Measurements from ENCODE around the gene CD209.
"Not testable (repeated sequence)": the region's sequence is repeated elsewhere in the genome, so short reads cannot be mapped to it uniquely, and the experiment has no call there.

CD209 gene

DNA sequence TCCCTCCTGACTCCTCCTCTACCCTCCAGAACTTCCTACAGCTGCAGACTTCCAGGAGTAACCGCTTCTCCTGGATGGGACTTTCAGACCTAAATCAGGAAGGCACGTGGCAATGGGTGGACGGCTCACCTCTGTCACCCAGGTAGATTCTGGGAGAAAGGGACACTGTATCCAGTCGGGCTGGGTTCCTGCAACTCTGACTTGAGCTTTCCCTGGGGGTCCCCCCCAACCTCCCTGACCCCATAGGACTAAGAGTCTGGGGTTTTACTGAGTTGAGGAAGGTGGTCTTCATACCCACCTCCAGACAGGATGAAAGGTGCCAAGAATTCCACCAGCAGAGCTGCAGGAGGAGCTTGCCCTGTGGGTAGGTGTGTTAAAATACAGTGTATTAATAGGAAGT lies 20.2 kb upstream of the CD209 start:
- no peak for DNase-seq

DNA sequence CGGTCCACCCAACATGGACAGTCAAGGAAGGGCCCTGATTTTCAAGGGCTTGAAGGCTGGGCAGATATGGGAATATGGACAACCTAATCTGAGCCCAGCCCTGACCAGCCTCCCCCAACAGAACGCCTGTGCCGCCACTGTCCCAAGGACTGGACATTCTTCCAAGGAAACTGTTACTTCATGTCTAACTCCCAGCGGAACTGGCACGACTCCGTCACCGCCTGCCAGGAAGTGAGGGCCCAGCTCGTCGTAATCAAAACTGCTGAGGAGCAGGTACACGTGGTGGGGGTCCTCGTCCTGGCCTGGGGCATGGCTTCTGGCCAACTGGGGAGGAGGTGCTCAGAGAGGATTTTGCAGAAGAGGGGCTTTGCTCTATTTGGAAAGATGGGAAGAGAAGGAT lies 19.2 kb upstream of the CD209 start:
- no peak for DNase-seq

DNA sequence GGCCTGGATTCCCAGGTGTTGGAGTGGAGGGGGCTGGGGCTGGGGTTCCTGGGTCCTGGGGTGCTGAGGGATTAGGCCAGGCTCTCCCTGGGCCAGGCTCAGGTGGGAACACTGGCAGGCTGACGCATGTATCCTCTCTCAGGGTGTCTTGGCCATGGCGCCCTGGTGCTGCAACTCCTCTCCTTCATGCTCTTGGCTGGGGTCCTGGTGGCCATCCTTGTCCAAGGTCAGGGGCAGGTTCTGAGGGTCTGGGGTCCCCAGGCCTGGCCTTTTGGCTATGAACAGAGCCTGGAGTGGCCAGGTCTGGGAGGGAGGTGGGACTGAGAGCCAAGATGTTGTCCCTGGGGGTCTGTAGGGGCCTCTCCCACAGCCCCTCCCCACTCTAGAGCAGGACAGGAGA lies 17.7 kb upstream of the CD209 start:
- not testable (repeated sequence) for DNase-seq

DNA sequence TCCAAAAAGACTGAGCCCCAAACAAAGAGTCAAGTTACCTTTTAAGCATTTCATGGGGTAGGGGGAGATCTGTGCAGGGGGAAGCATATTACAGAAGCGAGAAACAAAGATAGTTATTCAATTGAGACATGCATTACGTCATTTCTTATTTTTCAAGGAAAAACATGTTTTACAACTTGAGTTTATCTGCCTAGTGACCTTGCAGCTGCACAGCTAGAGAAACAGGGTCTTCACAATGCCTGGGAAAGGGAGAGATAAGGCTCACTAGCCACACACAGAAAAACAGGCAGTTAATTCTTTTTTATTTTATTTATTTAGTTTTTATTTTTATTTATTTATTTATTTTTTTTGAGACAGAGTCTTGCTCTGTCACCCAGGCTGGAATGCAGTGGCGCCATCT lies 16.8 kb upstream of the CD209 start:
- DNase-seq: not testable (repeated sequence)

DNA sequence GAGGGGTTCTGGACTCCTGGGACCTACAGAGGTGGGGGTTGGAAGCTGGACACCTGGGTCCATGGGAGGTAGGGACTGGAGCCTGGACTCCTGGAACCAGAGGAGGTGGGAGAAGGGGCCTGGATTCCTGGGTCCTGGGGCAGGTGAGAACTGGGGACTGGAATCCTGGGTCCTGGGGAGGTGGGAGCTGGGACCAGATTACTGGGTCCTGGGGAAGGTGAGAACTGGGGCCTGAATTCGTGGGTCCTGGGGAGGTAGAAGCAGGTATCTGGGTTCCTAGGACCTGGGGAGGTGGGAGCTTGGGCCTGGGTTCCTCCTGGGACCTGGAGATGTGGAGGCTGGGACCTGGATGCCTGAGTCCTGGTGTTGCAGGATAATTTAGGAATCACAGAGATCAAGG lies 16.4 kb upstream of the CD209 start:
- DNase-seq: no peak

DNA sequence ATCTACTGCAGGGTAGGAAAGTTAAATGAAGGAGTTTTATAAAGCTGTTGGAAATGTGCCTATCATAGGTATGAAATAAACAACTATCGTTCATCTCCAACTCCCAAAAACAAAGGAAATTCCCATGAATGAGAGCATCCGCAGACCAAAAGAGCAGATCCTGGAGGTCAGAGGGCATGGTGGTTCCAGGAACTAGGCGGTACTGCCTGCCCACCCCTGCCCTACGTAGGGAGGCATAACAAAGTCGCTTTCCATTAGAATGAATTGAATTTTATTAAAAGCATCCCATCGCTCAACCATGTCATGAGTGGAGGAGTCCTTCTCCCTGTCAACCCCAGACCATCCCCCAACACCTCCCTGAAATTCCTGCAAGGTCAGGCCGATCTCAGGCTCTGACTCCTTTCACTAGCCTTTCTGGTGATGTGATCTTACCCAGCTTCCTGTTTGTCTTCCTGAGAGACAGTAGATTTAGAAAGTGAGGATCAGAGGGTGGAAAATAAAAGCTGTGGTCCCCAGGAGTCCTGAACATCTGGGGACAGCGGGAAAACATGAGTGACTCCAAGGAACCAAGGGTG lies 15.5 kb upstream of the CD209 start, which contains the start of gene CLEC4M:
CLEC4M (plus strand) TSS at position 525 of the 575 bp plus-strand sequence; CDS start at position 549, 24 bp downstream.
- no peak for DNase-seq

DNA sequence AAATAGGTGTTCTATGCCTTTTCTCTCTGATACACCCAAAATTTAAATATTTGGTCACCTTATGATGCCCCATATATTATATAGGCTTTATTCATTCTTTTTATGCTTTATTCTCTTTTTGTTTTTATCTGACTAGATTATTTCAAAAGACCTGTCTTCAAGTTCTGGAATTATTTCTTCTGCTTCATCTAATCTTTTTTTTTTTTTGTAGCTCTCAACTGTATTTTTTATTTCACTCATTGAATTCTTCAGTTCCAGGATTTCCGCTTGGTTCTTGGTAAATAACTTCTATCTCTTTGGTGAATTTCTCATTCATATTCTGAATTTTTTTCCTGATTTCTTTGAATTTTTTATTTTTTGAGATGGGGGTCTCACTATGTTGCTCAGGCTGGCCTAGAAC lies 11.8 kb upstream of the CD209 start:
- DNase-seq: no peak

DNA sequence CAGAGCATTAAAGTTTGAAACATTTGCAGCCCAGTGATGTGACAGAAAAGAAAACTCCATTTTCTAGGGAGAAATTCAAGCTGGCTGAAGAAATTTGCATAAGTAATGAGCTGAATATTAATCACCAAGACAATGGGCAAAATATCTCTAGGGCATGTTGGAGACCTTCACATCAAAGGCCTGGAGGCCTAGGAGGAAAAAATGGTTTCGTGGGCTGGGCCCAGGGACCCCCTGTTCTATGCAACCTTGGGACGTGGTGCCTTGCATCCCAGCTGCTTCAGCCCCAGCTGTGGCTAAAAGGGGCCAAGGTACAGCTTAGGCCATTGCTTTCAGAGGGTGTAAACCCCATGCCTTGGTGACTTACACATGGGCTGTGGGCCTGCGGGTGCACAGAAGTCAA lies 10.0 kb upstream of the CD209 start:
- DNase-seq: no peak

GRCh38 chr19:7756258-7756657 lies 8.9 kb upstream of the CD209 start:
- no peak for DNase-seq

- peak in 1 of 2 experiments; percentile 56 for DNase-seq
Observed at GRCh38 chr19:7751157-7751783, 3.9 kb upstream of the CD209 start.

GRCh38 chr19:7748756-7749155 lies 1.4 kb upstream of the CD209 start:
- no peak for DNase-seq

GRCh38 chr19:7748171-7748570 lies 837 bp upstream of the CD209 start:
- DNase-seq: no peak

DNA sequence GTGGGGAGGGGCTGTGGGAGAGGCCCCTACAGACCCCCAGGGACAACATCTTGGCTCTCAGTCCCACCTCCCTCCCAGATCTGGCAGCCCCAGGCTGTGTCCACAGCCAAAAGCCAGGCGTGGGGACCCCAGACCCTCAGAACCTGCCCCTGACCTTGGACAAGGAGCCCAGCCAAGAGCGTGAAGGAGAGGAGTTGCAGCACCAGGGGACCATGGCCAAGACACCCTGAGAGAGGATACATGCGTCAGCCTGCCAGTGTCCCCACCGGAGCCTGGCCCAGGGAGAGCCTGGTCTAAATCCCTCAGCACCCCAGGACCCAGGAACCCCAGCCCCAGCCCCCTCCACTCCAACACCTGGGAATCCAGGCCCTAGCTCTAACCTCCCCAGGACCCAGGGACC lies 1.0 kb downstream of the CD209 start:
- DNase-seq: not testable (repeated sequence)

DNA sequence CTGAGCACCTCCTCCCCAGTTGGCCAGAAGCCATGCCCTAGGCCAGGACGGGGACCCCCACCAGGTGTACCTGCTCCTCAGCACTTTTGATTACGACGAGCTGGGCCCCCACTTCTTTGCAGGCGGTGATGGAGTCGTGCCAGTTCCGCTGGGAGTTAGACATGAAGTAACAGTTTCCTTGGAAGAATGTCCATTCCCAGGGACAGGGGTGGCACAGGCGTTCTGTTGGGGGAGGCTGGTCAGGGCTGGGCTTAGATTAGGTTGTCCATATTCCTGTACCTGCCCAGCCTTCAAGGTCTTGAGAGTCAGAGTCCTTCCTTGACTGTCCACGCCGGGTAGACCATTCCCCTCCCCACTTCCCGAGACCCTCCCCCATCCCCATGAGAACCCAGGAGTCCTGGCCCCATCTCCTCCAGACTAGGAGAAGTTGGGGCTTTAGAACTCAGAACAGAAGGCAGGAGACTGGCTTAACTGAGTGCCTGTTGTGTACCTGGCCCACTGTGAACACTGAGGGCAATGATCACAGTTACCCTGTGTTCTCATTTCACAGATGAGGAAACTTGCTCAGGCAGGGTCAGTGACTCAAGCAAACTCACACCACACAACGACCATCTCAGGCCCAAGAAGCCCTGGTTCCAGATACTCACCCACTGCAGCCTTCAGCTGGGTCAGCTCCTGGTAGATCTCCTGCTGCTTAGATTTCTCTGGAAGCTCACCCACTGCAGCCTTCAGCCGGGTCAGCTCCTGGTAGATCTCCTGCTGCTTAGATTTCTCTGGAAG lies 2.3 kb downstream of the CD209 start:
- DNase-seq: no peak

DNA sequence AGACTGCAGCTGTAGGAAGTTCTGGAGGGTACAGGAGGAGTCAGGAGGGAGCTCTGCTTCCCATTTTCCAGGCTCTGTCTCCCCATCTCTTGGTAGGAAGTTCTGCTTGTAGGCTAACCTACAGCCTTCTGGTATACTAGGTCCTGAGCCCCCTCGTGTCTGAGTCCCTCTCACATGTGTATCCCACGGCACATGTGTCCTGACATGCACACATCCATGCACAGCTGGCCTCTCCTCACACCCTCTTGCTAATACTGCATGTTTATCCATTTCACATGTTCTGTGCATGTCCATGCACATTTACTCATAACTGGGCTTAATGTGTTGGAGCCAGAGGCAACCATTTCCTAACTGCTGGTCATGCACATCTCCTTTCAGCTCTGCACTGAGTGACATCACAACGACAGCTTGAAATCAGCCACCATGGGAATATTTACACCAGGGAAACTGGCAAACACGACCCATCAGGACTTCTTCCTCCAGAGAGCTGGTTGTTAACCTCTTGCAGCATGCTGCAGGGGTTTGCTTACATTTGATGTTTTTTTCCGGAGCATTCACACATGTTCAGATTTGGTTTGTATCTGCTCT lies 3.0 kb downstream of the CD209 start:
- DNase-seq: no peak

- no peak for DNase-seq
Observed at GRCh38 chr19:7743425-7743841, 3.9 kb downstream of the CD209 start.

DNA sequence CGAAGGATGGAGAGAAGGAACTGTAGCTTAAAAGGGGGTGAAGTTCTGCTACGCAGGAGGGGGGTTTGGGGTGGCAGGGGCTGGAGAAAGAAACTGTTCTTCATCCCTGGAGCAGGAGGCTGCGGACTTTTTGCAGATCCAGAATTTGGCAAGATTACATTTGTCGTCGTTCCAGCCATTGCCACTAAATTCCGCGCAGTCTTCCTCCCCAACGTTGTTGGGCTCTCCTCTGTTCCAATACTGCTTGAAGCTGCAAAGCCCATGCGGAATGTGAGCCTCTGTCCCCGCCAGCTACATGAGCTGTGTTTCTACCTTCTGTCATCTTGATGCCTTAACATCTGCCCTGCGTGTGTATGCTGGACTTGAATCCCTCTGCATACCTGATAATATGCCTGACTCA lies 4.3 kb downstream of the CD209 start:
- no peak for DNase-seq

- DNase-seq: no peak
Observed at GRCh38 chr19:7742575-7742974, 4.8 kb downstream of the CD209 start.

DNA sequence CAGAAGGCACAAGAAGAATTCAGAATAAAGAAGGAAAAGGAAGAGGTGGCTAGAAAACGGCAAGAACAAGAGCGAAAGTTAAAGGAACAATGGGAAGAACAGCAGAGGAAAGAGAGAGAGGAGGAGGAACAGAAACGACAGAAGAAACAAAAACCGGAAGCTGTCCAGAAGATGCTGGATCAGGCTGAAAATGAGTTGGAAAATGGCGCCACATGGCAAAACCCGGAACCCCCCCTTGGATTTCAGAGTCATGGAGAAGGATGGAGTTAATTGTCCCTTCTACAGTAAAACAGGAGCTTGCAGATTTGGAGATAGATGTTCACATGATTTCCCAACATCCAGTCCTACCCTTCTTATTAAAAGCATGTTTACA lies 6.7 kb downstream of the CD209 start:
- DNase-seq: no peak

- no peak for DNase-seq
Observed at GRCh38 chr19:7739801-7740681, 7.3 kb downstream of the CD209 start.

- DNase-seq: no peak
Observed at GRCh38 chr19:7739211-7739755, 8.1 kb downstream of the CD209 start.

GRCh38 chr19:7738023-7738422 lies 9.3 kb downstream of the CD209 start:
- no peak for DNase-seq

DNA sequence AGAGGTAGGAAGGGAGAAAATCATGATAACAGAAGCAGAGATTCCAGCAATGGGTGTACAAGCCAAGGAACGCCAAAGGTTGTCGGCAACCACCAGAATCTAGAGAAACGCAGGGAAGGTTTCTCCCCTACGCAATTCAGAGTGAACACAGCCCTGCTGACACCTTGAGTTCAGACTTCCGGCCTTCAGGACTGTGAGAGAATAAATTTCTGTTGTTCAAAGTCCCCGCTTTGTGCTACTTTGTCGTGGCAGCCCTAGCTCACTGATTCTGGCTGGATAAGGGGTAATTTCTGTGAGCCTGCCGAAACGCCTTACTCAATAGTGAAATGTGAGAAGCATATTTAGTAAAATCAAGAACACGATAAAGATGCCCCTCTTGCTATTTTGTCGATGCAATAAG lies 10.1 kb downstream of the CD209 start:
- DNase-seq: no peak

Measured in stimulated activated CD4-positive, alpha-beta T cell treated with anti-CD3 and anti-CD28 coated beads, Interleukin-4, amount 100 ng/mL, for 4 hours (primary cell).